ENCODE results near the gene IGSF21.

- no peak for TF ChIP-seq POLR2A (IDR thresholded peaks at IDR 0.05)
- TF ChIP-seq CTCF (IDR thresholded peaks at IDR 0.05), result no peak
Measured at GRCh38 chr1:18137759-18138345, 30.3 kb downstream of the IGSF21 start.
